Vein endothelial cell (primary cell): ENCODE results near the gene WDR59. TPM values are rescaled to one million over a fixed set of nuclear protein-coding genes. Genes with fewer than 3 reads are reported as not detected.

Source experiments
- total RNA-seq: library from RNA; depleted of rRNA; stranded (reverse); fragments of >200 nt; gene quantifications from 2 replicates; pipeline ENCODE4 v1.2.3, GENCODE V29; 2012

WDR59 gene, protein sequence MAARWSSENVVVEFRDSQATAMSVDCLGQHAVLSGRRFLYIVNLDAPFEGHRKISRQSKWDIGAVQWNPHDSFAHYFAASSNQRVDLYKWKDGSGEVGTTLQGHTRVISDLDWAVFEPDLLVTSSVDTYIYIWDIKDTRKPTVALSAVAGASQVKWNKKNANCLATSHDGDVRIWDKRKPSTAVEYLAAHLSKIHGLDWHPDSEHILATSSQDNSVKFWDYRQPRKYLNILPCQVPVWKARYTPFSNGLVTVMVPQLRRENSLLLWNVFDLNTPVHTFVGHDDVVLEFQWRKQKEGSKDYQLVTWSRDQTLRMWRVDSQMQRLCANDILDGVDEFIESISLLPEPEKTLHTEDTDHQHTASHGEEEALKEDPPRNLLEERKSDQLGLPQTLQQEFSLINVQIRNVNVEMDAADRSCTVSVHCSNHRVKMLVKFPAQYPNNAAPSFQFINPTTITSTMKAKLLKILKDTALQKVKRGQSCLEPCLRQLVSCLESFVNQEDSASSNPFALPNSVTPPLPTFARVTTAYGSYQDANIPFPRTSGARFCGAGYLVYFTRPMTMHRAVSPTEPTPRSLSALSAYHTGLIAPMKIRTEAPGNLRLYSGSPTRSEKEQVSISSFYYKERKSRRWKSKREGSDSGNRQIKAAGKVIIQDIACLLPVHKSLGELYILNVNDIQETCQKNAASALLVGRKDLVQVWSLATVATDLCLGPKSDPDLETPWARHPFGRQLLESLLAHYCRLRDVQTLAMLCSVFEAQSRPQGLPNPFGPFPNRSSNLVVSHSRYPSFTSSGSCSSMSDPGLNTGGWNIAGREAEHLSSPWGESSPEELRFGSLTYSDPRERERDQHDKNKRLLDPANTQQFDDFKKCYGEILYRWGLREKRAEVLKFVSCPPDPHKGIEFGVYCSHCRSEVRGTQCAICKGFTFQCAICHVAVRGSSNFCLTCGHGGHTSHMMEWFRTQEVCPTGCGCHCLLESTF
- total RNA-seq, result 15.8 and 20.6 TPM in 2 replicates

DNA sequence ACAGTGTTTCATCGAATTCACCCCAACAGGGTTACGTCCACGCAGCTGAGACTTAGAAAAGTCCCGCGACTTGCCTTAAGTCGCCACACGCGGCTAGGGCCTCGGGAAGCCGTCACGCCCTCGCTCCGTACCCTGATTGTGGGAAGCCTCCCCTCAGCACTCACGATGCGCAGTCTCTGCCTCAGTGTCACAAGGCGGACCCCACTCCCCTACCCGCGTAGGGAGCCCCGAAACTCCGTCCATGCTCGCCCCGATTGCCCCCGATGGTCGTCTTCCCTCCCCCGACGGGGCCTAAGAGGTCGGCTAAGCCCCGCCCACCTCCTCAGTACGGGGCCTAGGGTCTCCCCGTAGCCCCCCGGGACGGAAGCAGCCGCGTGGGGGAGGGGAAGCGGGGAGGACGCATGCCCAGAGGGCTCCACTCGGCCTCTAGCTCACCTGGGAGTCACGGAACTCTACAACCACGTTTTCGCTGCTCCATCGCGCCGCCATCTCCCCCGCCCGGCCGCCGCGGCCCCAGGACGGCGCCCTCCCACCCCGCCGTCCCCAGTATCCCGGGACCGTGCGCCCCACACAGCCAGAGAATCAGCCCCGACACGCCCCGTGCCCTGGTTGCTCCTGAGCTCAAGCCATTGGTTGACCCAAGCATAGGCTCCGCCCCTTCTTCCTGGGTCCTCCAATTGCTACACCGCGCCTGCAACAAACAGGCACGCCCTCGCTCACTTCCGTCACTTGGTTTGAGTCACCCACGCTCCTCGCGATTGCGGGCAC lies at the start of gene WDR59:
WDR59 (minus strand) TSS at position 595 of the 768 bp plus-strand sequence; CDS start at position 489, 106 bp downstream.

GRCh38 chr16:74998481-74999218 lies 13.7 kb upstream of the WDR59 start, which contains the start of gene ZNRF1:
Gene ZNRF1 (plus strand): TSS chr16:74999024. CDS start chr16:74999672, 648 bp downstream.

Other genes starting within 250 kb of the WDR59 start
- not detected in 2 replicates for gene FA2H, start 210.3 kb downstream of the WDR59 start, total RNA-seq
- 33.4 and 42.8 TPM in 2 replicates for gene ZNRF1, start 13.9 kb upstream of the WDR59 start, total RNA-seq
- gene LDHD, start 131.7 kb upstream of the WDR59 start, total RNA-seq, result 0.29 and 0.98 TPM in 2 replicates
- gene ZFP1, start 163.4 kb upstream of the WDR59 start, total RNA-seq, result 10.8 and 13.9 TPM in 2 replicates
- gene CTRB2, start 222.0 kb upstream of the WDR59 start, total RNA-seq, result not detected in 2 replicates
- gene CTRB1, start 233.9 kb upstream of the WDR59 start, total RNA-seq, result not detected in 2 replicates